Osteoblast (primary cell): Measurements from ENCODE around the gene ELOA. TPM values are rescaled to one million over a fixed set of nuclear protein-coding genes. Genes with fewer than 3 reads are reported as not detected.

ENCODE experiments used
- DNase-seq: peaks from one replicate; pipeline ENCODE4 v3.0.0; 2011; ENCODE audit warnings: low spot score, mixed read lengths; ENCODE audit not compliant: insufficient read length; ENCODE audit errors: missing footprints
- H2AFZ ChIP-seq: 2 replicates; pipeline ENCODE4 v1.6.0; 2011; ENCODE audit warnings: mild to moderate bottlenecking, low read length
- H3K27ac ChIP-seq: 2 replicates; pipeline ENCODE4 v1.5.1; 2011; ENCODE audit warnings: mild to moderate bottlenecking, low read depth, low read length, moderate library complexity
- H3K27me3 ChIP-seq: 2 replicates; pipeline ENCODE4 v1.6.0; 2012; ENCODE audit warnings: mild to moderate bottlenecking, control low read depth, inconsistent platforms, low read length, moderate library complexity; ENCODE audit not compliant: insufficient read depth
- H3K36me3 ChIP-seq: 2 replicates; pipeline ENCODE4 v1.5.1; 2011; ENCODE audit warnings: mild to moderate bottlenecking, low read length, control low read depth, moderate library complexity; ENCODE audit not compliant: insufficient read depth
- H3K4me1 ChIP-seq: 2 replicates; pipeline ENCODE4 v1.5.1; 2011; ENCODE audit warnings: mild to moderate bottlenecking, low read length, control low read depth, moderate library complexity; ENCODE audit not compliant: insufficient read depth
- H3K4me2 ChIP-seq: 2 replicates; pipeline ENCODE4 v1.6.0; 2011; ENCODE audit warnings: mild to moderate bottlenecking, low read length; ENCODE audit not compliant: insufficient read depth
- H3K4me3 ChIP-seq: fragments of 200-600 bp; sonication (generic); 3 replicates; pipeline ENCODE4 v1.5.1; 2012; ENCODE audit warnings: mild to moderate bottlenecking, low read length, inconsistent platforms; ENCODE audit not compliant: insufficient read depth
- H3K79me2 ChIP-seq: 2 replicates; pipeline ENCODE4 v1.6.0; 2012; ENCODE audit warnings: mild to moderate bottlenecking, low read length, control low read depth, inconsistent platforms; ENCODE audit not compliant: insufficient read depth
- H3K9me3 ChIP-seq: 2 replicates; pipeline ENCODE4 v1.5.1; 2011; ENCODE audit warnings: low read depth, low read length, control low read depth
- H4K20me1 ChIP-seq: 2 replicates; pipeline ENCODE4 v1.6.0; 2012; ENCODE audit warnings: mild to moderate bottlenecking, low read length, control low read depth; ENCODE audit not compliant: insufficient read depth
- total RNA-seq: library from RNA; depleted of rRNA; stranded (reverse); fragments of >200 nt; gene quantifications from 2 replicates; pipeline ENCODE4 v1.2.3, GENCODE V29; 2012
- TF ChIP-seq, protein P1 (sequence below): IDR thresholded peaks from 2 replicates; pipeline ENCODE4 v1.5.1; 2011; ENCODE audit warnings: mild to moderate bottlenecking, low read depth, low read length, moderate library complexity; ENCODE audit errors: extremely low read depth

ELOA gene
- total RNA-seq, 1 donor = 42.0 TPM

DNA sequence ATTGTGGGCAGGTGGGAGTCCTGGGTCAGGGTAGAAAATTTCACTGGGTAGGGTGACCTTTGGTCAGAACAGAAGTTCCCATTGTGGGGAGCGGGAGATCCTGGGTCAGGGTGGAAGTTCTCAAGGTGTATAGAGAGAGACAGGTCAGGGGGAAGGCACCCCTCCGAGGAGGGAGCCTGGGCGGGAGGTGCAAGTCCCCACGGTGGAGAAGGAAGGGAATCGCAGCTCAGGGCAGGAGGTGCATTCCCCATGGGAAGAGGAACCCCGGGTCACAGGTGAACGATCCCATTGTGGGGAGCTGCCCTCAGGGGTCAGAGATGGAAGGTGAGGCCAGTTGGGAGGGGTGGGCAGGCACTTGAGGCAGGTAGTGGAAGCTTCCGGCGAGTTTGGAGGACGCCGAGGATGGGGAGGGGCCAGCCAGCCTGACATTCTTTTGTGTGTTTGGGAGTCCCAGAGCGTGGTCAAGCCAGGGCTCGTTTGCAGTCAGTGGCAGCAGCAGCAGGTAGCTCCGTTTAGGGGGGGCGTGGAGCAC lies 48.3 kb downstream of the ELOA start:
- Histone ChIP-seq H3K27me3 (no peaks in the 10 kb centered on the region), H4K20me1 (peaks cover 8% of the 10 kb centered on the region), H3K9me3 (no peaks in the 10 kb centered on the region), H3K36me3 (peaks cover 31% of the 10 kb centered on the region), H3K4me3 (peak overlapping the region; percentile 96), H3K4me1 (peaks cover 21% of the 10 kb centered on the region), H3K27ac (peak overlapping the region; percentile 58), H2AFZ (peak overlapping the region; percentile 47), H3K79me2 (peaks cover 35% of the 10 kb centered on the region), H3K4me2 (peak overlapping the region; percentile 90)
- DNase-seq = peak; percentile 94
- TF ChIP-seq, protein P1, sequence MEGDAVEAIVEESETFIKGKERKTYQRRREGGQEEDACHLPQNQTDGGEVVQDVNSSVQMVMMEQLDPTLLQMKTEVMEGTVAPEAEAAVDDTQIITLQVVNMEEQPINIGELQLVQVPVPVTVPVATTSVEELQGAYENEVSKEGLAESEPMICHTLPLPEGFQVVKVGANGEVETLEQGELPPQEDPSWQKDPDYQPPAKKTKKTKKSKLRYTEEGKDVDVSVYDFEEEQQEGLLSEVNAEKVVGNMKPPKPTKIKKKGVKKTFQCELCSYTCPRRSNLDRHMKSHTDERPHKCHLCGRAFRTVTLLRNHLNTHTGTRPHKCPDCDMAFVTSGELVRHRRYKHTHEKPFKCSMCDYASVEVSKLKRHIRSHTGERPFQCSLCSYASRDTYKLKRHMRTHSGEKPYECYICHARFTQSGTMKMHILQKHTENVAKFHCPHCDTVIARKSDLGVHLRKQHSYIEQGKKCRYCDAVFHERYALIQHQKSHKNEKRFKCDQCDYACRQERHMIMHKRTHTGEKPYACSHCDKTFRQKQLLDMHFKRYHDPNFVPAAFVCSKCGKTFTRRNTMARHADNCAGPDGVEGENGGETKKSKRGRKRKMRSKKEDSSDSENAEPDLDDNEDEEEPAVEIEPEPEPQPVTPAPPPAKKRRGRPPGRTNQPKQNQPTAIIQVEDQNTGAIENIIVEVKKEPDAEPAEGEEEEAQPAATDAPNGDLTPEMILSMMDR = no peak

DNA sequence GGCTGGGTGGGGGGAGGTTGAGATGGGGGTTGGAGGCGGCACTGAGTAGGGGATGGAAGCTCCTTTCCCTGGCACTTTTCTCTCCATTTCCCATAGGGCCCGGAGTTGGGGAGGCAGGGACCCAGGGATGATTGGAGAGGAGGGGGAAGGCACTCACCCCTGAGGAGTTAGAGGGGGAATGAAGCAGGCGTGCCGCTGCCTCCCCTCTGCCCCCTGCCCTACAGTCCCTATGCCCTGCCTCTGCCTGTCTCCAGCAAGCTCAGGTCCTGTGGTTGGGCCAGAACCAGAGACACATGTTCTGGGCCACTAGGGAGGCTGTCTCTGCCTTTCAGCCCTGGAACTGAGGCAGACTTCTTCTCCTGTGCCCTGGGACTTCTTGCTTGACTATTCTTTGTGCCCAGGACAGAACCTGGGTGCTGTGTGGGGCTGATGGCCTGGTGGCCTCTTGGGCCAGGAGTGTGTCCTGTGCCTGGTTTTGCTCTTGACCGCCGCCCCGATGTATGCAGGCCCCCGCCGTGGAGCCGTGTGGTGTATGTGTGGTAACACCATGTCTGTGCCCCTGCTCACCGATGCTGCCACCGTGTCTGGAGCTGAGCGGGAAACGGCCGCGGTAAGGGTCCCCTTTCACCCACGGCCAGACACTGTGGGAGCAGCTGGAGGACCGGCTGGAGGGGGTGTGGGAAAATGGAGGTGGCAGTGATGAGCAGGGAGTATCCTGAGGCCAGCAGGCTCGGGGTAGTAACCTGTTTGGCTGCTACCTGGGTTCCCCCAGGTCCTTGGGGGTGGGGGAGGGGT lies 49.1 kb downstream of the ELOA start:
- DNase-seq = peak; percentile 93
- peaks cover 33% of the 10 kb centered on the region for H3K79me2 ChIP-seq
- no peak overlapping the region for H2AFZ ChIP-seq
- H3K4me2 ChIP-seq = peak overlapping the region; percentile 90
- H3K4me1 ChIP-seq = peaks cover 21% of the 10 kb centered on the region
- H3K27ac ChIP-seq = peak overlapping the region; percentile 30
- peaks cover 8% of the 10 kb centered on the region for H4K20me1 ChIP-seq
- H3K36me3 ChIP-seq = peaks cover 32% of the 10 kb centered on the region
- TF ChIP-seq, protein P1 = no peak
- H3K4me3 ChIP-seq = peak overlapping the region; percentile 96
- H3K27me3 ChIP-seq = no peaks in the 10 kb centered on the region
- no peaks in the 10 kb centered on the region for H3K9me3 ChIP-seq

DNA sequence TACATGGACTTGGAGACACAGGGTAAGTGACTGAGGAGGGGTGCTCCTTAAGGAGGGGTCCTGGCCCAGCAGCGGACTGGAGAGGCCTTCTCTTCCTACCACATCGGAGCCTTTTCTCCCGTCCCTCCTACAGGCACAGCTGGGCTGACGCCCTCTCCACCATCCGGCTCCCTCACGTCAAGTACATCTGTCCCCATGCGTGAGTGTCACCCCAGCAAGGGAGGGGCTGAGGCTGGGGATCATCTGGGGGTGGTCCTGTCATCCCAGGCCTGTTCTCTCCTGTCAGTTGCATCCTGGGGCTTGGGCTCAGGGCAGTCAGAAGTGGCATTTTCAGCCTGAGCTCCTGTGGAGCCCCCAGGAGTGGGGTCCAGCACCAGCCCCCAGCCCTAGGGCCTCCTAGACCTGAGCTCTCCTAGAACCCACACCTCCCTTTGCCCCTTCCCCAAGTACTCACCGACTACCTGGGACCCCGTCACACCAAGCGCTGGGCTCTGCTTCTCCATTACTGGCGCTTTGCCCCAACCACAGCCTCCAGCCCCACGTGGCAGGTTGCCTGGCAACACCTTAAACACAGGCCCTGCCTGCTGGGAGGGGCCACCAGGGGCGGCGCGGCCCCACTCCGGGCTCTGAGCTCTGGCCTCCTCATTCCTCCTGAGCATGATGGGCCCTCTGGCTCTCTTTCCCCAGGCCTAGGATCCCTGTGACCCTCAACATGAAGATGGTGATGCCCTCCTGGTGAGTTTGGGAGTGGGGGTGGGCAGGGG lies 49.9 kb downstream of the ELOA start:
- Histone ChIP-seq H3K4me2 (no peak overlapping the region), H3K4me3 (no peak overlapping the region), H2AFZ (no peak overlapping the region), H3K27me3 (no peaks in the 10 kb centered on the region), H3K79me2 (peaks cover 27% of the 10 kb centered on the region), H3K9me3 (no peaks in the 10 kb centered on the region), H3K27ac (peak overlapping the region; percentile 43), H3K36me3 (peaks cover 34% of the 10 kb centered on the region), H3K4me1 (peaks cover 21% of the 10 kb centered on the region), H4K20me1 (peaks cover 8% of the 10 kb centered on the region)
- TF ChIP-seq, protein P1 = no peak
- peak; percentile 95 for DNase-seq
